ENCODE results near the gene DDIAS. TPM values are rescaled to one million over a fixed set of nuclear protein-coding genes. Genes with fewer than 3 reads are reported as not detected.
"Not testable (repeated sequence)": the region's sequence is repeated elsewhere in the genome, so short reads cannot be mapped to it uniquely, and the experiment has no call there.

The DDIAS gene
- polyA plus RNA-seq, 10 donors, result 3.1 to 5.2 (median 3.6) TPM

- DNase-seq, result not testable (repeated sequence)
Observed at GRCh38 chr11:82962021-82962420, 60.5 kb downstream of the DDIAS start.

DNA sequence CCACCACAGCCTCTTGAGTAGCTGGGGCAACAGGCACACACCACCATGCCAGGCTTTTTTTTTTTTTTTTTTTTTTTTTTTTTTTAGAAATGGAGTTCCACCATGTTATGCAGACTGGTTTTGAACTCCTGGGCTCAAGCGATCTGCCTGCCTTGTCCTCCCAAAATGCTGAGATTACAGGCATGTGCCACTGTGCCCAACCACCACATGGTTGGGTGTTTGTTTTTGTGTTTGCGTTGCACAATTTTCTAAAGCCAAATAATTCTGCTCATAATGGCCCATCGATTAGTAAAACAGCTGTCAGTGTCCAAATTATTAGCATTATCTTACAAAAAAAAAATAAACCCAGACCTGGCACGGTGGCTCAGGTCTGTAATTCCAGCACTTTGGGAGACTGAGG is 65.8 kb downstream of the DDIAS start:
- no peak for DNase-seq

DNA sequence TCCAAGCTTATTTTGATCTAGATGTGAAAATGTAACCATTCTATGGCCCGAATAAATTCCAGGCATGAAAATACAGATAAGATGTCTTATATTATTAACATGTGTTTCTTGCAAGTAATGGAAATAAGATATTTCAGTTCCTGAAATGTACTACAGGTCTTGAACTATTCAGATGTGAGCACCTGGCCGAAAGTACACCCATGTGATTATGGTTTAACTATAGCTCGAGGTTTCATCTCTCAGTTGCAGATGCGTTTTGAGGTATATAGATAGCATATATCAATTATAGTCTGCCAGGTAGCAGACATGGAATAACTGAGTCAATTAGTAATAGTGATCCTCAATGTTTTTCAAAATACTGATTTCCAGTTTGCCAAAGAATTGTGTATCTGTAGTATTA is 68.3 kb downstream of the DDIAS start:
- DNase-seq, result no peak

GRCh38 chr11:82970507-82971083 is 69.1 kb downstream of the DDIAS start:
- DNase-seq, result not testable (repeated sequence)

DNA sequence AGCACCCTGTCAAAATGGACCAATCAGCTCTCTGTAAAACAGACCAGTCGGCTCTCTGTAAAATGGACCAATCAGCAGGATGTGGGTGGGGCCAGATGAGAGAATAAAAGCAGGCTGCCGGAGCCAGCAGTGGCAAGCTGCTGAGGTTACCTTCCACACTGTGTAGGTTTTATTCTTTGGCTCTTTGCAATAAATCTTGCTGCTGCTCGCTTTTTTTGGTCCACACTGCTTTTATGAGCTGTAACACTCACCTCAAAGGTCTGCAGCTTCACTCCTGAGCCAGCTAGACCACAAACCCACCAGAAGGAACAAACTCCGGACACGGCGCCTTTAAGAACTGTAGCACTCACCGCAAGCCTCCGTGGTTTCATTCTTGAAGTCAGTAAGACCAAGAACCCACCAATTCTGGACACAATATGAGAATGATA is 70.0 kb downstream of the DDIAS start:
- not testable (repeated sequence) for DNase-seq

DNA sequence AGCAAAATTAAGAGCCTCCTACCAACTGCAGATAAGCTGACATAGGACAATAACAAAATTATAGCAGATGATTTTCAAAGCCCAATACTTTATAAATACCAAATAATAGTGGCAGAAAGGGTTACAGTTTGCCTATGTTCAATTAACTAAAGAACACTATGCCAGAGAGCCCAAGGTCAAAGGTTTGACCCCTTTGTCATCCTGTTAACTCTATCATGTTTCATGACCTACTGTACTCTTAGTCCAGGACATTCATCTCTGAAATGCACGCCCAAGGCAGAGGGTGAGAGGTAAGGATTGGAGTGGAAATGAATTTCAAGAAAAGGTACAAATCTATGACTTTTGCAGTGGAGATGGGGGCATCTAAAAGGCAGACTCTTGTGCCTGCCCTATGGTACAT is 70.6 kb downstream of the DDIAS start:
- DNase-seq, result no peak

DNA sequence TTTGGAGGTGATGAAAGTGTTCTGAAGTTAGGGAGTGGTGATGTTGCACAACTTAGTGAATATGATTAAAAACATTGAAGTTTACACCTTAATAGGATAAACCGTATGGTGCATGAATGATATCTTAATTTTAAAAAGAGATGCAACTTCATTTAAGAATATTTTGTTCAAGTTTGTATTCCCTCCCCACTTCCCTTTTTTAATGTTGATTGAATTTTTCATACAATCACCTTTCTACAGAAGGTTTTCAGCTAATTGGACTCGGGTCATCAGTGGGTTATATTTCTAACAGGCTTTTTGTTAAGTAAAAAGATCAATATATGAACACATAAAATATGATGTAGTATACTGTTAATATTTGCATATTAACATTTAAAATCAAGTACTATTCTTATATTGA is 72.6 kb downstream of the DDIAS start:
- DNase-seq, result no peak

- no peak for DNase-seq
Observed at GRCh38 chr11:82974851-82975250, 73.3 kb downstream of the DDIAS start.

GRCh38 chr11:82975882-82976281 is 74.3 kb downstream of the DDIAS start:
- DNase-seq, result no peak

GRCh38 chr11:82976786-82977185 is 75.2 kb downstream of the DDIAS start:
- no peak for DNase-seq

GRCh38 chr11:82978422-82979099 is 77.0 kb downstream of the DDIAS start:
- peak in 1 of 3 donors; percentile 54 for DNase-seq

GRCh38 chr11:82979824-82980223 is 78.3 kb downstream of the DDIAS start:
- no peak for DNase-seq

- DNase-seq, result peak in 2 of 3 donors; percentile 28 to 69
Observed at GRCh38 chr11:82980292-82980691, 78.8 kb downstream of the DDIAS start.

GRCh38 chr11:82980947-82981346 is 79.4 kb downstream of the DDIAS start:
- no peak for DNase-seq

- no peak for DNase-seq
Observed at GRCh38 chr11:82981852-82982251, 80.3 kb downstream of the DDIAS start.

Other genes with a start within 250 kb of the DDIAS start
- gene FAM181B, start 167.9 kb upstream of the DDIAS start, polyA plus RNA-seq (ENCODE audit: insufficient read length in 10 of 10), result under 1 TPM; 0.07 to 0.37 (median 0.16) TPM
- 100 to 1,000 TPM in 8 of 10 donors, 10 to 100 TPM in 2; 86.6 to 138 (median 117) TPM for gene PRCP, start 1.3 kb upstream of the DDIAS start, polyA plus RNA-seq (ENCODE audit: insufficient read length in 10 of 10)
- gene RAB30, start 170.2 kb downstream of the DDIAS start, polyA plus RNA-seq (ENCODE audit: insufficient read length in 10 of 10), result 10 to 100 TPM; 11.1 to 16.2 (median 14.1) TPM